Left lung (tissue), 10 donors: ENCODE data around the gene DNAJC4. TPM values are rescaled to one million over a fixed set of nuclear protein-coding genes. Genes with fewer than 3 reads are reported as not detected.

Experiments
- ATAC-seq: fragments of 200-7000 bp; cut with Tn5 transposase; one replicate; pipeline ENCODE4 v1.9.1; 2020; ENCODE audit warnings: moderate library complexity
- DNase-seq, 4 donors: peaks; one replicate each; pipeline ENCODE4 v3.0.0-alpha.2; 2013 to 2020
- H3K27ac ChIP-seq, 2 donors: fragments of 200-600 bp; sonication (generic) in 1 of 2; one replicate each; pipeline versions ENCODE4 v1.5.0 to v1.8.0; 2020 to 2021
- H3K27me3 ChIP-seq, 2 donors: fragments of 200-600 bp; sonication (generic) in 1 of 2; one replicate each; pipeline versions ENCODE4 v1.5.0 to v1.8.0; 2020 to 2021
- H3K36me3 ChIP-seq, 2 donors: fragments of 200-600 bp; sonication (generic) in 1 of 2; one replicate each; pipeline versions ENCODE4 v1.5.0 to v1.8.0; 2020 to 2021
- H3K4me1 ChIP-seq, 2 donors: fragments of 200-600 bp; one replicate each; pipeline ENCODE4 v1.8.0; 2021
- H3K4me3 ChIP-seq, 2 donors: fragments of 200-600 bp; sonication (generic) in 1 of 2; one replicate each; pipeline versions ENCODE4 v1.5.0 to v1.8.0; 2020 to 2021; ENCODE audit warnings: mild to moderate bottlenecking in 1 of 2
- H3K9me3 ChIP-seq, 2 donors: fragments of 200-600 bp; sonication (generic) in 1 of 2; one replicate each; pipeline versions ENCODE4 v1.5.0 to v1.8.0; 2020 to 2021
- CTCF ChIP-seq, 2 donors: fragments of 200-600 bp; sonication (generic) in 1 of 2; IDR thresholded peaks; one replicate each; pipeline versions ENCODE4 v1.5.0 to v1.8.0; 2021; ENCODE audit warnings: antibody characterized with exemption in 2 of 2
- intact Hi-C, 2 donors: fragments of 100-400 bp; cut with DNase I; formaldehyde crosslinking; loops; one replicate each; pipeline versions ENCODE4 v1.11.2 to v1.14.2; 2022
- polyA plus RNA-seq, 6 donors: library from polyadenylated mRNA; unstranded; fragments of 120-200 nt; gene quantifications; one replicate each; pipeline ENCODE4 v1.2.1, GENCODE V29; 2013; ENCODE audit not compliant: insufficient read length in 6 of 6
- total RNA-seq, 2 donors: library from RNA; stranded (reverse); fragmentation: NEBNext Ultra II Directional; extraction: Animal tissue kit (Norgen Biotek cat#: 25700); gene quantifications; one replicate each; pipeline ENCODE4 v1.2.1, GENCODE V29; 2021
- donor health status: DM: no; HTN: yes; CAD: no.
- donor health status: DM: no; HTN: no; CAD: no.

Gene DNAJC4
- total and polyA plus RNA-seq, 8 donors, result 26.0 to 83.9 (median 68.7) TPM

- intact Hi-C loops, result loop anchor here in 1 of 2 donors (5.0 kb wide), 1 partner anchor 98 kb away; the partner anchor contains the start of gene CATSPERZ
- TF ChIP-seq CTCF (IDR thresholded peaks at IDR 0.05), result peak; percentile 54 to 63
Observed at GRCh38 chr11:64204464-64204989, 25.8 kb upstream of the DNAJC4 start.

GRCh38 chr11:64206457-64207255 lies 23.7 kb upstream of the DNAJC4 start, which contains the start of gene FERMT3:
FERMT3 (plus strand) TSS chr11:64206721; CDS start chr11:64207365, 644 bp downstream.
- peaks cover 7 to 84% of the 10 kb centered on the region in 2 donors for H3K36me3 ChIP-seq
- peak within 1 kb of the TSS; percentile 27 to 65 for H3K4me3 ChIP-seq
- H3K9me3 ChIP-seq, result no peaks in the 10 kb centered on the region
- TF ChIP-seq CTCF (IDR thresholded peaks at IDR 0.05), result no peak
- peaks cover 2 to 64% of the 10 kb centered on the region in 2 donors for H3K4me1 ChIP-seq
- H3K27ac ChIP-seq, result peak within 1 kb of the TSS; percentile 81 to 94
- intact Hi-C loops, result no loop called here
- peak in 2 of 4 donors; percentile 85 to 94 for DNase-seq
- peak; percentile 62 for ATAC-seq
- no peaks in the 10 kb centered on the region for H3K27me3 ChIP-seq

More at GRCh38 chr11:64204464-64204989, 25.8 kb upstream of the DNAJC4 start:
- peak overlapping the region; percentile 81 to 94 for H3K27ac ChIP-seq
- no peaks in the 10 kb centered on the region for H3K27me3 ChIP-seq
- DNase-seq (peak in 3 of 4 donors; percentile 89 to 90 (median 89)), ATAC-seq (peak; percentile 76)
- H3K9me3 ChIP-seq, result no peaks in the 10 kb centered on the region
- H3K4me1 ChIP-seq, result peaks cover 2 to 52% of the 10 kb centered on the region in 2 donors
- H3K4me3 ChIP-seq, result no peak overlapping the region
- peaks cover 7 to 84% of the 10 kb centered on the region in 2 donors for H3K36me3 ChIP-seq

GRCh38 chr11:64207256-64208085 lies 22.9 kb upstream of the DNAJC4 start:
- intact Hi-C loops, result no loop called here
- peak in 3 of 4 donors; percentile 55 to 92 (median 72) for DNase-seq
- TF ChIP-seq CTCF (IDR thresholded peaks at IDR 0.05), result no peak
- H3K27me3 ChIP-seq, result no peaks in the 10 kb centered on the region
- H3K27ac ChIP-seq, result peak overlapping the region; percentile 81 to 94
- peaks cover 2 to 69% of the 10 kb centered on the region in 2 donors for H3K4me1 ChIP-seq
- no peaks in the 10 kb centered on the region for H3K9me3 ChIP-seq
- peak; percentile 36 for ATAC-seq
- H3K36me3 ChIP-seq, result peaks cover 7 to 84% of the 10 kb centered on the region in 2 donors
- H3K4me3 ChIP-seq, result peak overlapping the region; percentile 27 to 65

- Histone ChIP-seq H3K36me3 (peaks cover 7 to 83% of the 10 kb centered on the region in 2 donors), H3K27ac (peak overlapping the region; percentile 81 to 94), H3K9me3 (no peaks in the 10 kb centered on the region), H3K4me3 (peak overlapping the region in 1 of 2 donors; percentile 65), H3K27me3 (no peaks in the 10 kb centered on the region), H3K4me1 (peaks cover 2 to 69% of the 10 kb centered on the region in 2 donors)
- ATAC-seq (no peak), DNase-seq (peak in 1 of 4 donors; percentile 75)
- TF ChIP-seq CTCF (IDR thresholded peaks at IDR 0.05), result no peak
- intact Hi-C loops, result no loop called here
Observed at GRCh38 chr11:64208086-64208795, 22.1 kb upstream of the DNAJC4 start.
